ENCODE data around the gene CEP164. TPM values are rescaled to one million over a fixed set of nuclear protein-coding genes. Genes with fewer than 3 reads are reported as not detected.

Gene CEP164
- total RNA-seq, 4 donors from 2014 or later = 11.3 to 45.1 (median 15.2) TPM

- no peak overlapping the region for H3K4me3 ChIP-seq (ENCODE audit: low read depth, poor library complexity, severe bottlenecking)
- DNase-seq (ENCODE audit: low spot score in 2 of 2) = peak in 1 of 2 donors; percentile 54
- WGBS, 2 donors = 75 to 76% methylated on average over 8 of the region's 8 CpGs
- intact Hi-C loops (cut with DNase I; ENCODE audit: low total_unique reads) = no loop called here
- TF ChIP-seq CTCF (IDR thresholded peaks at IDR 0.05) = no peak
- TF ChIP-seq POLR2A (IDR thresholded peaks at IDR 0.05) = no peak
Observed at GRCh38 chr11:117415358-117415896, 87.8 kb downstream of the CEP164 start.

DNA sequence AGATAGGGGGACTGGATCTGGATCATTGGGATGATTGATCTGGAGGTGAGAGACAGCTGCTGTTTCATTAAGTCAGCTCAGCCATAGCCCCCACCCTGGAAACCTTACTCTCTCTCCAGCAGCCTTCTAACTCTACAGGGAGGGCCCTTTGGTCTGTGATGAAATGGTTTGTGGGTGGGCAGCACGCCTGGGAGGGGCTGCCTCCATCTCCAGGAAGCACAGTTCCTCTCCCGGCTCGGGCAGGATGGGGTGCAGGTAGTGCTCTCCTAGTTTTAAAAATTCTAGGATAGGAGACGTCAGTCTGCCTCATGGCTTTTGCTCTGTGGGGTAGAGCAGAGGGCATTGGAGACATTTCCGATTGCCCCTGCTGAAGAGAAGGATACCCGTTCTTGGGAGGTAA lies 89.7 kb downstream of the CEP164 start:
- H3K4me3 ChIP-seq (ENCODE audit: low read depth, poor library complexity, severe bottlenecking) = no peak overlapping the region
- TF ChIP-seq POLR2A (IDR thresholded peaks at IDR 0.05) (no peak), CTCF (IDR thresholded peaks at IDR 0.05) (no peak)
- WGBS, 2 donors = 60 to 68% methylated on average over 6 of the region's 6 CpGs
- DNase-seq (ENCODE audit: low spot score in 2 of 2) = peak in 1 of 2 donors; percentile 25
- intact Hi-C loops (cut with DNase I; ENCODE audit: low total_unique reads) = no loop called here

DNA sequence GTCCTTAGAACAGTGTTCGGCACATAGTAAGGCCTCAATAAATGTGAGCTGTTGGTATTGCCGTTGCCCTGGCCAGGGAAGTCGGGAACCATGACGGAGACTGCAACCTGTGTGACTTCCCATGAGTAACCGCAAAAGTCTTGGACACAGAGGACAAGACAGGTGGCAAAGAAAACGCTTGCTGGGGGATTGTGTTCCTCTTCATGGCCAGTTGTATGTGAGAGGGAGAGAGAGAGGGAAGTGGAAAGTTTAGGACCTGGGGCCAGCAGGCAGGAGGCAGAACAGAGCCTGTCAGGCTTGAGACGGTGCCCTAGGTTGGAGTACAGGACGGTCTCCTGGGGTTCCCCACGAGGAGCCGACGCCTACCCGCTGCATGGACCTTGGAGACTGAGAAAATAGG lies 90.2 kb downstream of the CEP164 start:
- intact Hi-C loops (cut with DNase I; ENCODE audit: low total_unique reads) = no loop called here
- TF ChIP-seq CTCF (IDR thresholded peaks at IDR 0.05) = no peak
- no peak for TF ChIP-seq POLR2A (IDR thresholded peaks at IDR 0.05)
- peak in 1 of 2 donors; percentile 53 for DNase-seq (ENCODE audit: low spot score in 2 of 2)
- 85 to 87% methylated on average over 12 of the region's 12 CpGs for WGBS, 2 donors
- no peak overlapping the region for H3K4me3 ChIP-seq (ENCODE audit: low read depth, poor library complexity, severe bottlenecking)

GRCh38 chr11:117418737-117419481 lies 91.3 kb downstream of the CEP164 start:
- 85 to 90% methylated on average over 12 of the region's 12 CpGs for WGBS, 2 donors
- TF ChIP-seq CTCF (IDR thresholded peaks at IDR 0.05) = no peak
- TF ChIP-seq POLR2A (IDR thresholded peaks at IDR 0.05) = no peak
- no peak overlapping the region for H3K4me3 ChIP-seq (ENCODE audit: low read depth, poor library complexity, severe bottlenecking)
- intact Hi-C loops (cut with DNase I; ENCODE audit: low total_unique reads) = no loop called here
- DNase-seq (ENCODE audit: low spot score in 2 of 2) = no peak

GRCh38 chr11:117419482-117420142 lies 92.0 kb downstream of the CEP164 start:
- TF ChIP-seq CTCF (IDR thresholded peaks at IDR 0.05) (no peak), POLR2A (IDR thresholded peaks at IDR 0.05) (no peak)

More at GRCh38 chr11:117419482-117420142, 92.0 kb downstream of the CEP164 start:
- WGBS, 2 donors = 75 to 78% methylated on average over 12 of the region's 12 CpGs
- H3K4me3 ChIP-seq (ENCODE audit: low read depth, poor library complexity, severe bottlenecking) = no peak overlapping the region
- peak in 1 of 2 donors; percentile 77 for DNase-seq (ENCODE audit: low spot score in 2 of 2)
- intact Hi-C loops (cut with DNase I; ENCODE audit: low total_unique reads) = no loop called here

Data from lower leg skin (tissue), 4 donors.